Left lung (tissue), 10 donors: ENCODE results near the gene HIVEP3. TPM values are rescaled to one million over a fixed set of nuclear protein-coding genes. Genes with fewer than 3 reads are reported as not detected.

Experiments used
- ATAC-seq: fragments of 200-7000 bp; cut with Tn5 transposase; one replicate; pipeline ENCODE4 v1.9.1; 2020; ENCODE audit warnings: moderate library complexity
- DNase-seq, 4 donors: peaks; one replicate each; pipeline ENCODE4 v3.0.0-alpha.2; 2013 to 2020
- H3K27ac ChIP-seq, 2 donors: fragments of 200-600 bp; sonication (generic) in 1 of 2; one replicate each; pipeline versions ENCODE4 v1.5.0 to v1.8.0; 2020 to 2021
- H3K27me3 ChIP-seq, 2 donors: fragments of 200-600 bp; sonication (generic) in 1 of 2; one replicate each; pipeline versions ENCODE4 v1.5.0 to v1.8.0; 2020 to 2021
- H3K36me3 ChIP-seq, 2 donors: fragments of 200-600 bp; sonication (generic) in 1 of 2; one replicate each; pipeline versions ENCODE4 v1.5.0 to v1.8.0; 2020 to 2021
- H3K4me1 ChIP-seq, 2 donors: fragments of 200-600 bp; one replicate each; pipeline ENCODE4 v1.8.0; 2021
- H3K4me3 ChIP-seq, 2 donors: fragments of 200-600 bp; sonication (generic) in 1 of 2; one replicate each; pipeline versions ENCODE4 v1.5.0 to v1.8.0; 2020 to 2021; ENCODE audit warnings: mild to moderate bottlenecking in 1 of 2
- H3K9me3 ChIP-seq, 2 donors: fragments of 200-600 bp; sonication (generic) in 1 of 2; one replicate each; pipeline versions ENCODE4 v1.5.0 to v1.8.0; 2020 to 2021
- CTCF ChIP-seq, 2 donors: fragments of 200-600 bp; sonication (generic) in 1 of 2; IDR thresholded peaks; one replicate each; pipeline versions ENCODE4 v1.5.0 to v1.8.0; 2021; ENCODE audit warnings: antibody characterized with exemption in 2 of 2
- intact Hi-C, 2 donors: fragments of 100-400 bp; cut with DNase I; formaldehyde crosslinking; loops; one replicate each; pipeline versions ENCODE4 v1.11.2 to v1.14.2; 2022
- polyA plus RNA-seq, 6 donors: library from polyadenylated mRNA; unstranded; fragments of 120-200 nt; gene quantifications; one replicate each; pipeline ENCODE4 v1.2.1, GENCODE V29; 2013; ENCODE audit not compliant: insufficient read length in 6 of 6
- total RNA-seq, 2 donors: library from RNA; stranded (reverse); fragmentation: NEBNext Ultra II Directional; extraction: Animal tissue kit (Norgen Biotek cat#: 25700); gene quantifications; one replicate each; pipeline ENCODE4 v1.2.1, GENCODE V29; 2021
- donor health status: DM: no; HTN: yes; CAD: no.
- donor health status: DM: no; HTN: no; CAD: no.

HIVEP3 gene
- total and polyA plus RNA-seq, 8 donors, result 6.0 to 15.6 (median 7.4) TPM

- H3K4me1 ChIP-seq, result peaks cover 9 to 14% of the 10 kb centered on the region in 2 donors
- TF ChIP-seq CTCF (IDR thresholded peaks at IDR 0.05), result no peak
- no peak overlapping the region for H3K4me3 ChIP-seq
- H3K27ac ChIP-seq, result no peak overlapping the region
- DNase-seq (no peak), ATAC-seq (no peak)
- no peaks in the 10 kb centered on the region for H3K27me3 ChIP-seq
- intact Hi-C loops, result no loop called here
- H3K9me3 ChIP-seq, result no peaks in the 10 kb centered on the region
- peaks cover 0 to 14% of the 10 kb centered on the region in 2 donors for H3K36me3 ChIP-seq
Measured at GRCh38 chr1:41627491-41628280, 291.0 kb downstream of the HIVEP3 start.

- TF ChIP-seq CTCF (IDR thresholded peaks at IDR 0.05), result no peak
- Histone ChIP-seq H3K4me3 (no peak overlapping the region), H3K9me3 (no peaks in the 10 kb centered on the region), H3K36me3 (peaks cover 0 to 14% of the 10 kb centered on the region in 2 donors), H3K4me1 (peaks cover 10 to 14% of the 10 kb centered on the region in 2 donors), H3K27me3 (no peaks in the 10 kb centered on the region), H3K27ac (no peak overlapping the region)
- DNase-seq (no peak), ATAC-seq (peak; percentile 56)
- intact Hi-C loops, result no loop called here
Measured at GRCh38 chr1:41626616-41627375, 291.9 kb downstream of the HIVEP3 start.

- Histone ChIP-seq H3K4me1 (peaks cover 10 to 14% of the 10 kb centered on the region in 2 donors), H3K9me3 (no peaks in the 10 kb centered on the region), H3K27ac (no peak overlapping the region), H3K4me3 (no peak overlapping the region), H3K27me3 (no peaks in the 10 kb centered on the region), H3K36me3 (peaks cover 0 to 14% of the 10 kb centered on the region in 2 donors)
- DNase-seq (no peak), ATAC-seq (no peak)
- no peak for TF ChIP-seq CTCF (IDR thresholded peaks at IDR 0.05)
- intact Hi-C loops, result no loop called here
Measured at GRCh38 chr1:41626146-41626545, 292.6 kb downstream of the HIVEP3 start.

DNA sequence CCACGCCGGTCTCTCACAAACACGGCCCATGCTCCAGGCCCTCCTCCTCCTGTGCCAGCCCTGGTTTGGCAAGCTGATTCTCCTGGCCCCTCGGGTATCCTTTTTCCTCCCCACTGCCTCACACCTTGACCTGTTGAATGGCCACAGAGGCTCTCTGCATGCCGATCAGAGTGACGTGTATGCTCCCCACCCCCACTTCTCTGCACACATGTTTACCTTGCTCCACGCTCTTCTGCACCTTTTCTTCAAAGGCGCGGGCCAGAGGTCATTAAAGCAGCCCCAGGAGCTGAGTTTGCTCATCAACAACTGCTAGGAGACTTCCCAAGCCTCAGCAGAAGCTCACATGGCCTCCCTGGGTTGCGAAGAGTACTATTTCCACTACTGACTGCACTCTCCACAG is 295.0 kb downstream of the HIVEP3 start:
- intact Hi-C loops, result no loop called here
- Histone ChIP-seq H3K9me3 (no peaks in the 10 kb centered on the region), H3K27me3 (no peaks in the 10 kb centered on the region), H3K4me3 (no peak overlapping the region), H3K36me3 (peaks cover 0 to 14% of the 10 kb centered on the region in 2 donors), H3K27ac (no peak overlapping the region), H3K4me1 (peaks cover 10 to 18% of the 10 kb centered on the region in 2 donors)
- ATAC-seq (peak; percentile 50), DNase-seq (no peak)
- TF ChIP-seq CTCF (IDR thresholded peaks at IDR 0.05), result no peak
